Gastroesophageal sphincter (tissue), 3 donors: ENCODE results near the gene TMEM61.

Experiments
- CTCF ChIP-seq, 4 experiments: fragments of 200-600 bp in 2 of 4; fragments of 450-650 bp in 2 of 4; sonication (generic) in 1 of 4; IDR thresholded peaks; one replicate each; pipeline ENCODE4 v1.5.1; 2017 to 2019; ENCODE audit warnings: antibody characterized with exemption in 4 of 4, mild to moderate bottlenecking in 2 of 4, moderate library complexity in 2 of 4
- POLR2AphosphoS5 ChIP-seq: sonication (generic); formaldehyde crosslinking; IDR thresholded peaks from one replicate; pipeline ENCODE4 v1.6.1; 2017; ENCODE audit warnings: antibody characterized with exemption

GRCh38 chr1:55006931-55007330 is 26.5 kb downstream of the TMEM61 start:
- TF ChIP-seq CTCF (IDR thresholded peaks at IDR 0.05) = no peak
- TF ChIP-seq POLR2AphosphoS5 = no peak
